Measurements from ENCODE around the gene TIGIT. TPM values are rescaled to one million over a fixed set of nuclear protein-coding genes. Genes with fewer than 3 reads are reported as not detected.

The TIGIT gene
- total RNA-seq, 1 experiment from 2014 or later = not detected

GRCh38 chr3:114308830-114309229 is 15.0 kb downstream of the TIGIT start:
- Histone ChIP-seq H3K56ac (ENCODE audit: insufficient read length, low read depth, low read length) (no peak overlapping the region), H3K79me2 (ENCODE audit: insufficient read depth, low read length) (no peaks in the 10 kb centered on the region), H3K4me2 (ENCODE audit: insufficient read depth, insufficient read length, low read length) (no peak overlapping the region), H2AFZ (ENCODE audit: low read length) (no peak overlapping the region), H3K79me1 (ENCODE audit: insufficient read depth, low read depth, low read length, poor library complexity, severe bottlenecking) (no peaks in the 10 kb centered on the region), H3K4ac (ENCODE audit: low read depth, low read length) (no peak overlapping the region), H3T11ph (ENCODE audit: low read length) (no peak overlapping the region), H3K18ac (ENCODE audit: insufficient read length, low read depth, low read length) (no peak overlapping the region), H3K27me3 (ENCODE audit: insufficient read depth, low read length) (no peaks in the 10 kb centered on the region), H2BK5ac (ENCODE audit: insufficient read length, low read length) (no peak overlapping the region), H3K27ac (ENCODE audit: insufficient read length, low read depth, low read length) (no peak overlapping the region), H3K9me3 (ENCODE audit: control insufficient read depth, low read depth, low read length) (no peaks in the 10 kb centered on the region), H4K5ac (ENCODE audit: insufficient read length, low read depth, low read length) (no peak overlapping the region), H2AK5ac (ENCODE audit: insufficient read length, low read length) (no peak overlapping the region), H3K23ac (ENCODE audit: insufficient read length, low read depth, low read length) (no peak overlapping the region), H2BK120ac (ENCODE audit: low read depth, low read length, poor library complexity, severe bottlenecking) (no peak overlapping the region), H4K91ac (ENCODE audit: insufficient read length, low read depth, low read length) (no peak overlapping the region), H2BK20ac (ENCODE audit: low read depth, low read length, poor library complexity, severe bottlenecking) (no peak overlapping the region), H3K14ac (ENCODE audit: insufficient read depth, low read length) (no peak overlapping the region), H4K8ac (replicated peaks; ENCODE audit: insufficient read length, low read depth, low read length) (no peak overlapping the region), H2BK12ac (ENCODE audit: insufficient read length, low read depth, low read length) (no peak overlapping the region), H3K23me2 (ENCODE audit: insufficient read length, low read depth, low read length, poor library complexity, severe bottlenecking) (no peaks in the 10 kb centered on the region), H4K20me1 (ENCODE audit: control insufficient read depth, insufficient read depth, insufficient read length) (no peaks in the 10 kb centered on the region), H3K9ac (ENCODE audit: extremely low read depth, insufficient read length, low read length) (no peak overlapping the region), H3K4me1 (ENCODE audit: insufficient read depth, low read length) (no peaks in the 10 kb centered on the region), H2BK15ac (ENCODE audit: low read depth, low read length) (no peak overlapping the region)
- no peaks in the 10 kb centered on the region for H3K27me3 Mint-ChIP-seq (ENCODE audit: low read depth)
- H3K27ac Mint-ChIP-seq = no peak overlapping the region
- no peaks in the 10 kb centered on the region for H3K4me1 Mint-ChIP-seq
- no peaks in the 10 kb centered on the region for H3K9me3 Mint-ChIP-seq
- no peak for DNase-seq
- WGBS (ENCODE audit: extremely low coverage, insufficient read length, low lambda C conversion rate) = no CpG with 5 or more reads among the region's 5 CpGs
- H3K4me3 Mint-ChIP-seq = no peak overlapping the region
- no peaks in the 10 kb centered on the region for H3K36me3 Mint-ChIP-seq (ENCODE audit: insufficient read depth in 1 of 3, low read depth in 3 of 3)
- TF ChIP-seq CTCF (conservative IDR thresholded peaks at IDR 0.05) = no peak
